SK-N-MC (cell line): ENCODE measurements around the gene FAM131A.

ENCODE experiments used
- DNase-seq: peaks from one replicate; pipeline ENCODE4 v3.0.0-alpha.2; 2011; ENCODE audit warnings: low read depth, low spot score
- H3K27ac ChIP-seq: fragments of 200-600 bp; sonication (generic); 2 replicates; pipeline ENCODE4 v1.5.1; 2016; ENCODE audit warnings: mixed run types
- H3K36me3 ChIP-seq: fragments of 200-600 bp; sonication (generic); 2 replicates; pipeline ENCODE4 v1.6.1; 2017; ENCODE audit warnings: antibody characterized with exemption, low read length, mixed read lengths; ENCODE audit not compliant: insufficient read depth
- H3K4me3 ChIP-seq: fragments of 200-600 bp; sonication (generic); 2 replicates; pipeline ENCODE4 v1.5.1; 2016
- H3K9ac ChIP-seq: fragments of 200-600 bp; sonication (generic); 2 replicates; pipeline ENCODE4 v1.8.0; 2017; ENCODE audit warnings: mixed run types, mixed read lengths; ENCODE audit not compliant: insufficient read length
- H3K9me3 ChIP-seq: fragments of 200-600 bp; sonication (generic); 2 replicates; pipeline ENCODE4 v1.6.1; 2017; ENCODE audit warnings: low read depth, mild to moderate bottlenecking, antibody characterized with exemption, low read length, moderate library complexity, mixed read lengths
- EZH2 ChIP-seq: fragments of 200-600 bp; sonication (generic); IDR thresholded peaks from one replicate; pipeline ENCODE4 v1.6.1; 2017; ENCODE audit warnings: antibody characterized with exemption
- FOXP2 ChIP-seq: optimal IDR thresholded peaks from 2 replicates; pipeline ENCODE3; 2011; ENCODE audit warnings: mild to moderate bottlenecking, moderate library complexity; ENCODE audit not compliant: insufficient read depth; ENCODE audit errors: extremely low read length, control extremely low read depth
- POLR2AphosphoS5 ChIP-seq: IDR thresholded peaks from 2 replicates; pipeline ENCODE4 v1.6.1; 2012; ENCODE audit warnings: mild to moderate bottlenecking, low read depth, low read length, borderline replicate concordance

FAM131A gene, protein sequence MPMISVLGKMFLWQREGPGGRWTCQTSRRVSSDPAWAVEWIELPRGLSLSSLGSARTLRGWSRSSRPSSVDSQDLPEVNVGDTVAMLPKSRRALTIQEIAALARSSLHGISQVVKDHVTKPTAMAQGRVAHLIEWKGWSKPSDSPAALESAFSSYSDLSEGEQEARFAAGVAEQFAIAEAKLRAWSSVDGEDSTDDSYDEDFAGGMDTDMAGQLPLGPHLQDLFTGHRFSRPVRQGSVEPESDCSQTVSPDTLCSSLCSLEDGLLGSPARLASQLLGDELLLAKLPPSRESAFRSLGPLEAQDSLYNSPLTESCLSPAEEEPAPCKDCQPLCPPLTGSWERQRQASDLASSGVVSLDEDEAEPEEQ

DNA sequence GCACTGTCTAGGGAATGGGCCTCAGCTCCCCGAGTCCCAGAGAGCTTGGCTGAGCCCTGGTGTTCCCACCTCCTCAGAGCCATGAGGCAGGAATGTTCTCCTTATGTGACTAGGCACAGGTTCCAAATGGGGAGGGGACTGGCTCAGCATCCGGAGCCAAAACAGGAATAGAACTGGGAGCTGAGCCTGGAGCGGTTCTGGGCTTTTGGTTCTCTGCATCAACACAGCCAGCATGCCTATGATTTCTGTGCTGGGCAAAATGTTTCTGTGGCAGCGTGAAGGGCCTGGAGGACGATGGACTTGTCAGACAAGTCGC is at the start of gene FAM131A:
TSS of gene FAM131A (plus strand) at position 202 of the 316 bp plus-strand sequence. CDS start at position 233, 31 bp downstream.
- H3K27ac ChIP-seq, result peak within 1 kb of the TSS; percentile 87; the same call in 1 of the 2 replicates
- no peaks in the 10 kb centered on the region for H3K9me3 ChIP-seq
- peak within 1 kb of the TSS; percentile 95 for H3K4me3 ChIP-seq
- H3K36me3 ChIP-seq, result peaks cover 29% of the 10 kb centered on the region
- TF ChIP-seq POLR2AphosphoS5 (no peak), FOXP2 (no peak), EZH2 (no peak)
- no peak for DNase-seq
- peak within 1 kb of the TSS; percentile 85 for H3K9ac ChIP-seq

GRCh38 chr3:184289426-184289938 is 47.9 kb upstream of the FAM131A start:
- no peak overlapping the region for H3K4me3 ChIP-seq
- no peak overlapping the region for H3K9ac ChIP-seq
- TF ChIP-seq FOXP2 (no peak), EZH2 (no peak), POLR2AphosphoS5 (no peak)
- no peaks in the 10 kb centered on the region for H3K9me3 ChIP-seq
- no peaks in the 10 kb centered on the region for H3K36me3 ChIP-seq
- no peak for DNase-seq
- H3K27ac ChIP-seq, result no peak overlapping the region

GRCh38 chr3:184290331-184290730 is 47.1 kb upstream of the FAM131A start:
- Histone ChIP-seq H3K9ac (no peak overlapping the region), H3K27ac (no peak overlapping the region), H3K9me3 (no peaks in the 10 kb centered on the region), H3K4me3 (no peak overlapping the region), H3K36me3 (no peaks in the 10 kb centered on the region)
- DNase-seq, result no peak
- TF ChIP-seq FOXP2 (no peak), POLR2AphosphoS5 (no peak), EZH2 (no peak)

DNA sequence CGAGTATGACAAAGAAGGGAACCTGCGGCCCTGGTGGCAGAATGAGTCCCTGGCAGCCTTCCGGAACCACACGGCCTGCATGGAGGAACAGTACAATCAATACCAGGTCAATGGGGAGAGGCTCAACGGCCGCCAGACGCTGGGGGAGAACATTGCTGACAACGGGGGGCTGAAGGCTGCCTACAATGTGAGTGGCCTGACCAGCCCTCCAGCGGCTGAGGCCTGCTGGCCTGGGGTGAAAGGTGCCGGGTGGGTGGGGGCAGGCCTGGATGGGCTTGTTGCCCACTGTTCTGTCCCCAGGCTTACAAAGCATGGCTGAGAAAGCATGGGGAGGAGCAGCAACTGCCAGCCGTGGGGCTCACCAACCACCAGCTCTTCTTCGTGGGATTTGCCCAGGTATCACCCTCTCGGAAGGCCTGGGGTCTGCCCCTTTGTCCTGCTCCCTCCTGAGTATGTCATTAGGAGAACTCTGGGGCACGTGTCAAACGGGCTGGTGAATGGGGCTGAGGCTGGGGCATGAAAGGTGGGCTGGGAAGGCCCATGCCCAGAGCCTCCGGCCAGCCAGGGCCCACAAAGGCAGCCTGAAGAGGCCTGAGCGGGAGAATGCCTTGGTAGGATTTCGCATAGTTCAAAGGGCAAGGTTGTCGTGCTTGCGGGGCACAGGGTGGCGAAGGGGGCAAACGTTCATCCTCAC is 46.2 kb upstream of the FAM131A start:
- TF ChIP-seq FOXP2 (no peak), EZH2 (no peak), POLR2AphosphoS5 (no peak)
- DNase-seq, result no peak
- Histone ChIP-seq H3K9ac (no peak overlapping the region), H3K9me3 (no peaks in the 10 kb centered on the region), H3K36me3 (no peaks in the 10 kb centered on the region), H3K4me3 (no peak overlapping the region), H3K27ac (no peak overlapping the region)

DNA sequence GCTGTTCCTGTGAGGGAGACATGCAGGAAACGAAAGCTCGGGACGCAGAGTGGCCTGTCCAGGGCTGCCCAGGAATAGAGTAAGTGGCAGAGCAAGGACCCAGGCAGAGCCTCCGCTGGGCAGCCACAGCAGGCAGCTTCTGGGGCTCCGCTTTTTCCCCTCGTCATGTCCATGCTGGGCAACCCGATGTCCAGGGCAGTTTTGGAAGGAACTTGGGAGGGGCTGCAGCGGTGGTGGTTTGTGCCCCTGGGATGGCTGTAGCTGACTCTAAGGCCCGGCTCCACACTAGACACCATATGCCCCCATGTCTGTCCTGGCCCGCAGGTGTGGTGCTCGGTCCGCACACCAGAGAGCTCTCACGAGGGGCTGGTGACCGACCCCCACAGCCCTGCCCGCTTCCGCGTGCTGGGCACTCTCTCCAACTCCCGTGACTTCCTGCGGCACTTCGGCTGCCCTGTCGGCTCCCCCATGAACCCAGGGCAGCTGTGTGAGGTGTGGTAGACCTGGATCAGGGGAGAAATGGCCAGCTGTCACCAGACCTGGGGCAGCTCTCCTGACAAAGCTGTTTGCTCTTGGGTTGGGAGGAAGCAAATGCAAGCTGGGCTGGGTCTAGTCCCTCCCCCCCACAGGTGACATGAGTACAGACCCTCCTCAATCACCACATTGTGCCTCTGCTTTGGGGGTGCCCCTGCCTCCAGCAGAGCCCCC is 45.5 kb upstream of the FAM131A start:
- no peak for DNase-seq

DNA sequence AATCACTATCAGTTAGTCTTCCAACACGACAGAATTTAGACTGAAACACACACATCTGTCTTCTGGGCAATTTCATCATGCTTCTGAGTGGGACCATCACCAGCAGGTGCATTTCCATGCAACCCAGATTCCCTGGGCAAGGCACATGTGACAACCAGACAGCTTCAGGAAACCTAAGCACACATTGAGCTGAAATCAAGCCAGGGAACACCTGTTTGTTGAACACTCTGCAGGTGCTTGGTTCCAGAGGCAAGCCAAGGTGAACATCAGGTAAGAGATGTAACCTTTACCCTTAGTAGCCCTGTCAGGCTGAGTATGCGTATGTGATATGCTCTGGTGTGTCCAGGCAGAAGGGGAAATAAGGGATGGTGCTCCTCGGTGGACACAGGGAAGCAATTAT is 41.6 kb upstream of the FAM131A start:
- Histone ChIP-seq H3K9me3 (no peaks in the 10 kb centered on the region), H3K9ac (no peak overlapping the region), H3K36me3 (peaks cover 10% of the 10 kb centered on the region), H3K27ac (no peak overlapping the region), H3K4me3 (no peak overlapping the region)
- no peak for DNase-seq
- no peak for TF ChIP-seq FOXP2
- no peak for TF ChIP-seq POLR2AphosphoS5
- no peak for TF ChIP-seq EZH2

More for the DNA sequence above, 45.5 kb upstream of the FAM131A start:
- Histone ChIP-seq H3K9ac (no peak overlapping the region), H3K9me3 (no peaks in the 10 kb centered on the region), H3K4me3 (no peak overlapping the region), H3K36me3 (no peaks in the 10 kb centered on the region), H3K27ac (no peak overlapping the region)
- TF ChIP-seq FOXP2 (no peak), POLR2AphosphoS5 (no peak), EZH2 (no peak)

GRCh38 chr3:184296616-184297015 is 40.8 kb upstream of the FAM131A start:
- H3K36me3 ChIP-seq, result peaks cover 18% of the 10 kb centered on the region
- TF ChIP-seq POLR2AphosphoS5, result no peak
- no peak for TF ChIP-seq EZH2
- TF ChIP-seq FOXP2, result no peak
- no peaks in the 10 kb centered on the region for H3K9me3 ChIP-seq
- DNase-seq, result no peak
- no peak overlapping the region for H3K27ac ChIP-seq
- no peak overlapping the region for H3K9ac ChIP-seq
- H3K4me3 ChIP-seq, result no peak overlapping the region

DNA sequence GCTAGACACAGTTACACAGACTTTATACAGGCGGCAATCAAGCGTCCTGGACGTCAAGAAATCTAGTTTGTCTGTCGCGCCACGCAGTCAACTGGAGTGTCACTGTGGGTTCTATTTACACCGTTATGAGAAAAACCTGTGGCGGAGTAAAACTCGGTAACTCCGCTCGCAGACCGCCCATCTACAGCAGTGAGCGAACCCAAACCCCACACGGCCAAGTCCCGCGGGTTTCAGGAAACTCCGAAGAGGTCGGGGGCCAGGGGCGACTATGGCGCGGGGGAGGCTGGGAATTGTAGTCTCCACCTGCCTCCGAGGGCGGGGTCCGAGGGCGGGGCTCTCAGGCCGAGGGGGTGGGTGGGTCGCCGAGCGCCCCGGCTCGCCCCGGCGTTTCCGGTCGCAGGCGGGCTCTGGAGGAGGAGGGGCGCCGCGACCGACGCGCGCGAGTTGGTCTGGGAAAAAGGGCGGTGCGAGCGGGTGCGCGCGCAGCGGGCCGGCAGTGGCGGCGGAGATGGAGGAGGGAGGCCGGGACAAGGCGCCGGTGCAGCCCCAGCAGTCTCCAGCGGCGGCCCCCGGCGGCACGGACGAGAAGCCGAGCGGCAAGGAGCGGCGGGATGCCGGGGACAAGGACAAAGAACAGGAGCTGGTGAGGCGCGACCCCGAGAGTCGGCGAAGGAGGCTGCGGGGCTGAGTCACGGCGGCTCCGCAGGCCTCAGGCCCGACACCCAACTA is 38.5 kb upstream of the FAM131A start, which contains the start of gene PSMD2:
TSS of gene PSMD2 (plus strand) at position 483 of the 729 bp plus-strand sequence. CDS start at position 509, 26 bp downstream.
- Histone ChIP-seq H3K36me3 (peaks cover 41% of the 10 kb centered on the region), H3K27ac (peak within 1 kb of the TSS; percentile 29; the same call in 1 of the 2 replicates), H3K4me3 (peak within 1 kb of the TSS; percentile 84), H3K9ac (peak within 1 kb of the TSS; percentile 91), H3K9me3 (no peaks in the 10 kb centered on the region)
- DNase-seq, result peak; percentile 76
- TF ChIP-seq EZH2 (no peak), FOXP2 (peak; percentile 80), POLR2AphosphoS5 (peak; percentile 91)
